GM23338 (cell line): ENCODE results near the gene COL6A1.

Source experiments
- CREB1 ChIP-seq: fragments of 250-450 bp; sonication (Bioruptor Pico); IDR thresholded peaks from 2 replicates; pipeline ENCODE4 v1.5.0; 2020; ENCODE audit warnings: low read depth, mild to moderate bottlenecking, moderate library complexity
- CTCF ChIP-seq, 2 experiments: fragments of 200-600 bp in 1 of 2; sonication (generic) in 1 of 2; conservative IDR thresholded peaks; 2 replicates each; pipeline versions ENCODE4 v1.5.1 to v1.6.1; 2016 to 2017; ENCODE audit warnings: antibody characterized with exemption in 2 of 2, low read depth in 2 of 2, mild to moderate bottlenecking in 2 of 2, moderate library complexity in 1 of 2
- EZH2 ChIP-seq: fragments of 200-600 bp; sonication (generic); IDR thresholded peaks from one replicate; pipeline ENCODE4 v1.8.0; 2017; ENCODE audit warnings: antibody characterized with exemption, mild to moderate bottlenecking, low read depth; ENCODE audit not compliant: unreplicated experiment
- JUNB ChIP-seq: IDR thresholded peaks from one replicate; pipeline ENCODE4 v1.6.1; 2016; ENCODE audit warnings: antibody characterized with exemption; ENCODE audit not compliant: unreplicated experiment
- NANOG ChIP-seq: IDR thresholded peaks from 2 replicates; pipeline ENCODE4 v1.6.1; 2016; ENCODE audit warnings: antibody characterized with exemption, borderline replicate concordance
- POLR2AphosphoS5 ChIP-seq: IDR thresholded peaks from 2 replicates; pipeline ENCODE4 v1.6.1; 2016; ENCODE audit warnings: antibody characterized with exemption, low read depth
- REST ChIP-seq: IDR thresholded peaks from one replicate; pipeline ENCODE4 v1.6.1; 2018; ENCODE audit warnings: antibody characterized with exemption; ENCODE audit not compliant: unreplicated experiment

- TF ChIP-seq POLR2AphosphoS5 (no peak), CTCF (conservative IDR thresholded peaks at IDR 0.05; ENCODE audit: low read depth in 2 of 2) (no peak), REST (no peak), EZH2 (no peak), CREB1 (CRISPR knock-in tag) (no peak), JUNB (no peak), NANOG (no peak)
Observed at GRCh38 chr21:45954921-45955320, 26.6 kb upstream of the COL6A1 start.
